ENCODE results near the gene GRIK2. TPM values are rescaled to one million over a fixed set of nuclear protein-coding genes. Genes with fewer than 3 reads are reported as not detected.
"Not testable (repeated sequence)": the region's sequence is repeated elsewhere in the genome, so short reads cannot be mapped to it uniquely, and the experiment has no call there.

Gene GRIK2
- total RNA-seq, 1 experiment from 2014 or later, result 0.97 TPM

DNA sequence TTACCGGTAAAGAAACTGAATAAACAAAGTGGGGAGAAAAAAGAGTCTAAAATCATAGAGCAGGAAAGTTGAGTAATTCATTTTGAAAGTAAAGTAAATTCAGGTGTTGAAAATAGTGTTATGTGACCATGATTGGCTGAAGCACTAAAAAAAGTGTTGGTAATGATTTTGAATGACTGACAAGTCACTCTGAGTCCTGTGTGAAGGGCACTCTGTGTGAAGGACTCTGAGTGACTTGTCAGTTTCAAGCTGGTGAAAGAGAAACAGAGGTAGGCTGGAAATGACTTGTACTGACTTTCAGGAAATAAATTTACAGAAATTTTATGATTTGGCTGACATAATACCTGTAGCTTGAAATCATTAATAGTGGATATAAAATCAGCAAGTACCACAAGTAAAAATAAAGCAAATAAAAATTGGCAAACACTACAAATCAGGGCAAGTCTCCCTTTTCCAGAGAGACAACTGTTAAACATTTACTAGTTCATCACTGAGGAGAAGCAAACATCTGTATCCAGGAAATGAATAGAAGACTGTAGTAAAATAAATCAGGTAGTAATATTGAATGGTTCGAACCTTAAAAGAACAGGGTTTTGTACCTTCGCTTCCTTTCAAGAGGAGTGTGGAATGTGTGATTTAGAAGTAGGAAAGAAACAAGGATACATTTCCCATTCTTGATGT lies 630.6 kb downstream of the GRIK2 start:
- H3K4me3 ChIP-seq, result no peak overlapping the region
- no peak overlapping the region for H3K27ac ChIP-seq
- no peaks in the 10 kb centered on the region for H3K36me3 ChIP-seq
- no peak for DNase-seq (ENCODE audit: low read depth in 1 of 2, low spot score in 2 of 2)
- H3K27me3 ChIP-seq (replicated peaks), result no peaks in the 10 kb centered on the region
- no peaks in the 10 kb centered on the region for H3K4me1 ChIP-seq (replicated peaks)
- no peaks in the 10 kb centered on the region for H3K9me3 ChIP-seq (replicated peaks)

DNA sequence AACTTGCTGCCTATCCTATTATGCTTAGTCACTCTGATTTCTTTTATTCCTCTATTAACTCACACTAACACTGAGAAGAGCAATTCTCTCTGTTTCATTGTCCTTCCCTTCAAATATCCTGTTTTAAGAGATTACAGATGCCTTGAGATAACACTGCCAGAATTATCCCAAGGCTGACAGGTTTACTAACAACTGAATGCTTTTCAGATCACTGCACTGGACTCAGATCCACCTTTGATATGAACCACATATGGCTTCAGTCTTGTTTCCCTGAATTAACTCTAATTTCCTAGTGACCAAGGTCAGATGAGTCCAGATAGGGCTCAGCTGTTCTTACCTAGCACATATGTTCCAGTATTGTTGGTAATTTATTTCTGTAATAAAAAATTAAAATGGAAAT lies 633.1 kb downstream of the GRIK2 start:
- no peaks in the 10 kb centered on the region for H3K36me3 ChIP-seq
- no peak overlapping the region for H3K27ac ChIP-seq
- DNase-seq (ENCODE audit: low read depth in 1 of 2, low spot score in 2 of 2), result no peak
- H3K4me1 ChIP-seq (replicated peaks), result no peaks in the 10 kb centered on the region
- H3K9me3 ChIP-seq (replicated peaks), result no peaks in the 10 kb centered on the region
- H3K4me3 ChIP-seq, result no peak overlapping the region
- no peaks in the 10 kb centered on the region for H3K27me3 ChIP-seq (replicated peaks)

DNA sequence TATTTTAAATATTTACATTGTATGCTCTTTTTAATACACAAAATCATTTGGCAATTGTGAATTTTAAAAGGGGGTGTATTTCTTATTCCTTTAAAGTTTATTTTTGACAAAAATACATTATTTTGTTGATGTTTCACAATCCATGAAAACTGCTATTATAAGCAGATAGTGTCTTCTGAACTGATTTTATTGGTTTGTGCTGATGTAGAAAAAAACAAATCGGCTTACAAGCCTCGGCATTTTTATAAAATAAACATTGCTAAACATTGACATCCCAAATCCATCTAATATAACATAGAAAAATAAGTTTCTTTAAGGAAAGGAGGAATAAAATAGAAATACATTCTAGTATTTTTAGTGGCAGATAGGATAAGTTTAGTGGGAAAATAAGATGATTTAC lies 634.7 kb downstream of the GRIK2 start:
- DNase-seq (ENCODE audit: low read depth in 1 of 2, low spot score in 2 of 2), result no peak
- no peaks in the 10 kb centered on the region for H3K4me1 ChIP-seq (replicated peaks)
- no peak overlapping the region for H3K4me3 ChIP-seq
- no peaks in the 10 kb centered on the region for H3K36me3 ChIP-seq
- H3K27me3 ChIP-seq (replicated peaks), result no peaks in the 10 kb centered on the region
- H3K9me3 ChIP-seq (replicated peaks), result no peaks in the 10 kb centered on the region
- H3K27ac ChIP-seq, result no peak overlapping the region

DNA sequence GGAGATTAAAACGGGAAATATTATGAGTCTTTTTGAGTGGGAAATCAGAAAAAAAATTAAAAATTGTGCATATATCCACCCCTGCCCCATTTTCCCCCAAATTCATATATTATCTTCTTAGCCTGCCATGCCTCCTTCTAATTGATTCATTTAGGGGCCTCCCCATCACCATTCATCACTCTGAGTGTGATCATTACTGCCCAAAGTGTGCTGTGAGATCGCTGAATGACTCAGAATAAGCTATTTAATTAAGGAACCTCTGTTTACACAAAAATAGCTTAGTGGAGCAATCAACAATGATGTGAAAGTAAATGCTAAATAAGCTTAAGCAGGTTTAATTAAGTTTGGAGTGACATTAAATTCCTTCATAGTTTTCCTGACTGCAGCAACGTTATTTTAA lies 645.5 kb downstream of the GRIK2 start:
- no peak for DNase-seq (ENCODE audit: low read depth in 1 of 2, low spot score in 2 of 2)
- H3K36me3 ChIP-seq, result no peaks in the 10 kb centered on the region
- H3K27me3 ChIP-seq (replicated peaks), result no peaks in the 10 kb centered on the region
- no peaks in the 10 kb centered on the region for H3K9me3 ChIP-seq (replicated peaks)
- H3K27ac ChIP-seq, result no peak overlapping the region
- no peak overlapping the region for H3K4me3 ChIP-seq
- H3K4me1 ChIP-seq (replicated peaks), result no peaks in the 10 kb centered on the region

DNA sequence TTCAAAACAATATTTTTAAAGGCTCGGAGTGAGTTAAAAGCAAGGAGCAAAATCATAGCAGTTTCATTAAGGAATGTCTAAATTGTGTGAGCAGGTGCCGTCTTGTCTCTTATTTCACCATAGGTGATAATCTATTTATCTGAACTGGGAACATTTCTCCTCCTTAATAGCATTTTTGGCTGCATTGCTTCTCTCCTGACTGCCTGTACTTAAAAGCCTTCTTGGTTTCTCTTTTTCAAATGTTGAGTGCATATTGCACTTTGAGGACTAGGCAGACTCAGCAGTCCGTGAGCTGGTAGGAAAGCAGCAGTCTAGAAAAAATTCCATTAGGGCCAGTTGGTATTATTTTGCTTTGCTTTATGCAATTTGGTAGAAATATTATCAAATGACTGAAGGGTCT lies 645.9 kb downstream of the GRIK2 start:
- no peak for DNase-seq (ENCODE audit: low read depth in 1 of 2, low spot score in 2 of 2)

DNA sequence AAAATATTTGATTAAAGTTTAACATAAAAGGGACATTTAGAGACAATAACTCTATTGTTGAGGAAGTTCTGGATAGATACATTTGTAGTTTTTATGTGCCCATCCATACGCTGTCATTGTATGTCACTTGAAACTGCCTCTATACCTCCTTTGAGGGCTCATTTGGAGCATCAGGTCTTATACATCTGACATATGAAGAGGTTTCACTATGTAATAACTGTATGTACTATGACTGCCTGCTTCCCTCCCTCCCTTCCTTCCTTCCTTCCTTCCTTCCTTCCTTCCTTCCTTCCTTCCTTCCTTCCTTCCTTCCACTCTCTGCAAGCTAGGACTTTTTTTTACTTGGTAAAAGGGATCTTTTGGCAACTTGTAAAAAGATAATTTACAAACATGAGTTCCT lies 657.5 kb downstream of the GRIK2 start:
- no peak for DNase-seq (ENCODE audit: low read depth in 1 of 2, low spot score in 2 of 2)

More for the DNA sequence above, 645.9 kb downstream of the GRIK2 start:
- Histone ChIP-seq H3K27ac (no peak overlapping the region), H3K27me3 (replicated peaks) (no peaks in the 10 kb centered on the region), H3K4me1 (replicated peaks) (no peaks in the 10 kb centered on the region), H3K4me3 (no peak overlapping the region), H3K36me3 (no peaks in the 10 kb centered on the region), H3K9me3 (replicated peaks) (no peaks in the 10 kb centered on the region)

DNA sequence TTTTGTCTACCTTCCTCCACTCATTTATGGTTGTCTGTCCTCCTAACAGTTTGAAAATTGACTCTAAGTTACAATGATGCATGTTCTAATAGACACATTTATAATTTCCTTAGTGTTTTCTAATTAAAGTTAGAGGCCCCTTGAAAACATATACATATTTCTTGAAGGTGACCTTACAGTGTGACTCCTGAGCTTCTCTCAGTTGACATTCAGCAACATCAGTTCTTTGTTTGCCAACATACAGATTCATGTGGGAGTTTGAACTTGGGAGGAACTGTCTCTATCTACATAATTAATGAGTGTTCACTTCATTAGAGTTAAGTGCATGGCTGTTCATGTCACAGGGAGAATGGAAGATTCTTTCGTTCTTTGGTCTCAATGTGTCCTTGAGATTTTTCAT lies 658.2 kb downstream of the GRIK2 start:
- Histone ChIP-seq H3K4me1 (replicated peaks) (no peaks in the 10 kb centered on the region), H3K27me3 (replicated peaks) (no peaks in the 10 kb centered on the region), H3K36me3 (no peaks in the 10 kb centered on the region), H3K9me3 (replicated peaks) (no peaks in the 10 kb centered on the region), H3K4me3 (no peak overlapping the region), H3K27ac (no peak overlapping the region)
- no peak for DNase-seq (ENCODE audit: low read depth in 1 of 2, low spot score in 2 of 2)

More for the DNA sequence above, 657.5 kb downstream of the GRIK2 start:
- Histone ChIP-seq H3K36me3 (no peaks in the 10 kb centered on the region), H3K9me3 (replicated peaks) (no peaks in the 10 kb centered on the region), H3K4me3 (no peak overlapping the region), H3K27me3 (replicated peaks) (no peaks in the 10 kb centered on the region), H3K27ac (no peak overlapping the region), H3K4me1 (replicated peaks) (no peaks in the 10 kb centered on the region)

DNA sequence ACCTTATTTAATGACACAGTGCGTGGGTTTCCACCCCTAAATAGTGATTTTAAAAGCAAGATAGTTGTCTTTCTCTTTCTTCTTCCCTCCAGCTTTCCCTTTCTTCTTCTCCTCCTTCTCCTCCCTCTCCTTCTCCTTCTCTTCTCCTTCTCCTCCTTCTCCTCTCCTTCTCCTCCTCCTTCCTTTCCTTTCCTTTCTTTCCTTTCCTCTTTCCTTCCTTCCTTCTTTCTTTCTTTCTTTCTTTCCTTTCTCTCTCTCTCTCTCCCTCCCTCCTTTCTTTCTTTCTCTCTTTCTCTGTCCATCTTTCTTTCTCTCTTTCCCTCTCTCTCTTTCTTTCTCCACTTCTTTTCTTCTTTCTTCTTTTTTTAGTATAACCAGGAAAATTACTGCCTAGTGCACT lies 670.6 kb downstream of the GRIK2 start:
- DNase-seq (ENCODE audit: low read depth in 1 of 2, low spot score in 2 of 2), result no peak
- H3K9me3 ChIP-seq (replicated peaks), result no peaks in the 10 kb centered on the region
- no peaks in the 10 kb centered on the region for H3K27me3 ChIP-seq (replicated peaks)
- no peaks in the 10 kb centered on the region for H3K36me3 ChIP-seq
- no peaks in the 10 kb centered on the region for H3K4me1 ChIP-seq (replicated peaks)
- no peak overlapping the region for H3K4me3 ChIP-seq
- no peak overlapping the region for H3K27ac ChIP-seq

DNA sequence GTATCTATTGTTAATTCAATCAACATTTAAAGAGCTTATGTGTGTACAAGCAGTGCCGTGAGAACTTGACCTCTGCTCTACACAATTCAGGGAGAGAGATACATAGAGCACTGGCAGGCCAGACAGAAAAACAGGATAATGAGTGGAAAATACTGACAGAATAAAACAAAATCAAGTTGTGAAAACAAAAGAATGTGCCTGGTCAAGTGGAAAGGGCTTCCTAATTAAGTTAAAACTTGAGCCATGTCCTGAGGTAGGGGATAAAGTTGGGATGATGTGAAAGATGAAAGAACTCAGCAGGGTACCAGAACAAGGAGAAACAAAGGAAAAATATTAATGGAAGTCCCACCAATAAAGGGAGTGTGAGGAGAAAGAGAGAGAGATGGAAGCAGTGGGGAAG lies 672.8 kb downstream of the GRIK2 start:
- Histone ChIP-seq H3K27ac (no peak overlapping the region), H3K4me3 (no peak overlapping the region), H3K36me3 (no peaks in the 10 kb centered on the region), H3K4me1 (replicated peaks) (no peaks in the 10 kb centered on the region), H3K27me3 (replicated peaks) (no peaks in the 10 kb centered on the region), H3K9me3 (replicated peaks) (no peaks in the 10 kb centered on the region)
- DNase-seq (ENCODE audit: low read depth in 1 of 2, low spot score in 2 of 2), result no peak

DNA sequence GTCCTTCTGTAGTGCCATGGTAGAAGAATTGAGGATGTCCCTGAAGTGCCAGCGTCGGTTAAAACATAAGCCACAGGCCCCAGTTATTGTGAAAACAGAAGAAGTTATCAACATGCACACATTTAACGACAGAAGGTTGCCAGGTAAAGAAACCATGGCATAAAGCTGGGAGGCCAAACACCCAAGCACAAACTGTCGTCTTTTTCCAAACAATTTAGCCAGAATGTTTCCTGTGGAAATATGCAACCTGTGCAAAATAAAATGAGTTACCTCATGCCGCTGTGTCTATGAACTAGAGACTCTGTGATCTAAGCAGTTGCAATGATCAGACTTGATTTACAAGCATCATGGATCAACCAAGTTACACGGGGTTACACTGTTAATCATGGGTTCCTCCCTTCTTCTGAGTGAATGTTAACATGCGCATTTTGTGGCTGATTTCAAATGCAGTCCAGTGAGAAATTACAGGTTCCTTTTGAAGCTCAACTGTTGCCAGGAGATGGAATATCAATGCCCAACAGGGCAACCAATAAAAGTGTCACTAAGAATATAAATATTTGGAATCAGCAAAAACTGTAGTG lies 674.9 kb downstream of the GRIK2 start:
- Histone ChIP-seq H3K27ac (no peak overlapping the region), H3K4me1 (replicated peaks) (no peaks in the 10 kb centered on the region), H3K9me3 (replicated peaks) (no peaks in the 10 kb centered on the region), H3K4me3 (no peak overlapping the region), H3K27me3 (replicated peaks) (no peaks in the 10 kb centered on the region), H3K36me3 (no peaks in the 10 kb centered on the region)
- no peak for DNase-seq (ENCODE audit: low read depth in 1 of 2, low spot score in 2 of 2)

DNA sequence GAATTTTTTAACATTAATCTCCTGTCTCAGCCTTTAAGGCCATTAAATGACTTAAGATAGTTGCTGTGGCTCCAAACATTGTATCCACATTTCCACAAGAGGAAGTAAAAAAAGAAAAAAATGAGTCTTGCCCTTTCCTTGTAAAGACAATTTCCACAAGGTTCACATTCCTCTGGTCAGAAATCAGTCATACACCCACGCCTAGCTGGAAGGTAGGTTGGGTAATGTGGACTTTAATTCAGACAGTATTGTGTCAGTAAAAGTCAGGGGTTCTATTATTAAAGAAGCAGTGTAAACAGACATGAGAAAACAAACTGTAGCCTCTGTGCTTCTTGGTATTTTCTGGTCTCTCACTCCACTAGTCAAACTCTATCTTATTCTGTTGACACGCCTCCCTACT lies 682.0 kb downstream of the GRIK2 start:
- DNase-seq (ENCODE audit: low read depth in 1 of 2, low spot score in 2 of 2), result no peak
- Histone ChIP-seq H3K27me3 (replicated peaks) (no peaks in the 10 kb centered on the region), H3K4me3 (no peak overlapping the region), H3K36me3 (no peaks in the 10 kb centered on the region), H3K9me3 (replicated peaks) (no peaks in the 10 kb centered on the region), H3K27ac (no peak overlapping the region), H3K4me1 (replicated peaks) (no peaks in the 10 kb centered on the region)

DNA sequence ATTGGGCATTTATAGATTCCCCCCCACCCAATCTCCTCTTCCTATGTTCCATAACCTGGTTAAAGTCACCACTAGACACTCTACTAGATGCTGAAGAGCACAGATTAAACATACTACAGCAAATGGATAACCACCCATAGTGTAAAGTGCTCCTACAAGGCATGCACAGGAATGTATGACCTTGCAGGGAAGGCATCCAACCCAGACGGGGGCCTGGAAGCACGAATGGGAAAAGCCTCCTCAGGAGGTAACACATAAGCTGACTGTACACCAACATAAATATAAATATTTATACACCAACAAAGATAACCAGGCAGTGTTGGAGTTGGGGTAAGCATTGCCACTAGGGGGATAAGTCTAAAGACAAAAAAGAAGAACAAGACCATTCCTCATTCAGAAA lies 691.7 kb downstream of the GRIK2 start:
- H3K27me3 ChIP-seq (replicated peaks), result no peaks in the 10 kb centered on the region
- H3K27ac ChIP-seq, result no peak overlapping the region
- DNase-seq (ENCODE audit: low read depth in 1 of 2, low spot score in 2 of 2), result no peak
- H3K36me3 ChIP-seq, result no peaks in the 10 kb centered on the region
- no peaks in the 10 kb centered on the region for H3K4me1 ChIP-seq (replicated peaks)
- no peaks in the 10 kb centered on the region for H3K9me3 ChIP-seq (replicated peaks)
- H3K4me3 ChIP-seq, result no peak overlapping the region

DNA sequence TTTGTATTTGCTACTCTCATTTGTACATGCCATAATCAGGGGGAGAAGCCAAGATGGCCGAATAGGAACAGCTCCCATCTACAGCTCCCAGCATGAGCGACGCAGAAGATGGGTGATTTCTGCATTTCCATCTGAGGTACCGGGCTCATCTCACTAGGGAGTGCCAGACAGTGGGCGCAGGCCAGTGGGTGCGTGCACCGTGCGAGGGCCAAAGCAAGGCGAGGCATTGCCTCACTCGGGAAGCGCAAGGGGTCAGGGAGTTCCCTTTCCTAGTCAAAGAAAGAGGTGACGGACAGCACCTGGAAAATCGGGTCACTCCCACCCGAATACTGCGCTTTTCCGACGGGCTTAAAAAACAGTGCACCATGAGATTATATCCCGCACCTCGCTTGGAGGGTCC lies 694.7 kb downstream of the GRIK2 start:
- not testable (repeated sequence) for H3K36me3 ChIP-seq; DNase-seq (ENCODE audit: low read depth in 1 of 2, low spot score in 2 of 2); H3K4me1 ChIP-seq (replicated peaks); H3K9me3 ChIP-seq (replicated peaks); H3K4me3 ChIP-seq; H3K27me3 ChIP-seq (replicated peaks); H3K27ac ChIP-seq

DNA sequence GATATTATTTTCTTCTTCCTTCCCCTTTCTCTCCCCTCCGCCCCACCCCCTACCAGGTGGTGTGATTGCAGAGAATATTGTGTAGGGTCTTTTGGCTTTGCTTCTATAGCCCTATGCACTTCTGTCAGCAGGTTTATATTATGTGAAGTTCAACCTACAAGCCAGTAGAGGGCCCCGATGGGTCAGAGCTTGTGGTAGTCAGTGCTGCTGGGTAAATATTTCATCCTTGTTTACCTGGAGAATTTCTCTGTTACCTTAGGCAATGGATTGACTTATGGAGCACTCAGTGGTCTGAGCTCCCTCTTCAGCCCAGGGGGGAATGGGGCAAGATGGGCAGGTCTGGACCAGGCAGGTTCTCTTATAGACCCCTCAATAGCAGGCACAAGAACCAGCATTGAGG lies 720.9 kb downstream of the GRIK2 start:
- Histone ChIP-seq H3K36me3 (no peaks in the 10 kb centered on the region), H3K27ac (no peak overlapping the region), H3K9me3 (replicated peaks) (no peaks in the 10 kb centered on the region), H3K4me1 (replicated peaks) (no peaks in the 10 kb centered on the region), H3K4me3 (no peak overlapping the region), H3K27me3 (replicated peaks) (no peaks in the 10 kb centered on the region)
- DNase-seq (ENCODE audit: low read depth in 1 of 2, low spot score in 2 of 2), result no peak

DNA sequence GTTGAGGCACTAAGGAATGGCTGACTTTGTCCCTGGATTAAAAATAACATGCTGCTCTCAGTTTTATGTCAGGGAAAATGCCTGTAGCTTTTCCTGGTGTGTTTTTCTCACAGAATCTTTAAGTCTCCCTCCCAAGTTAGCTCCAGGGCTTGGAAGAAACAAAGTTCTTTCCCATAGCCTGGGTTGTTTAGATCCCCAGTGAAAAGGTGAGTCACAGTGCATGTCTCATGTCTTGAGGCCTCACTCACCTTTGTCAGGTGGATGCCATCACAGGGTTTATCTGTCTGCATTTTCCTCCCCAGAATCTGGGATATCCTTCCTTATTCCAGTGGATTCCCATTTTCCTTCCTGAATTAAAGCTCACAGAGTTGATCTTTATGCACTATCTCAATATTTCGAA lies 722.4 kb downstream of the GRIK2 start:
- H3K36me3 ChIP-seq, result no peaks in the 10 kb centered on the region
- no peaks in the 10 kb centered on the region for H3K9me3 ChIP-seq (replicated peaks)
- H3K4me1 ChIP-seq (replicated peaks), result no peaks in the 10 kb centered on the region
- H3K27ac ChIP-seq, result no peak overlapping the region
- DNase-seq (ENCODE audit: low read depth in 1 of 2, low spot score in 2 of 2), result no peak
- H3K27me3 ChIP-seq (replicated peaks), result no peaks in the 10 kb centered on the region
- no peak overlapping the region for H3K4me3 ChIP-seq
